ENCODE results near the gene OSBPL5.

GRCh38 chr11:3107608-3108182, 57.4 kb downstream of the OSBPL5 start:
- TF ChIP-seq POLR2AphosphoS5 (IDR thresholded peaks at IDR 0.05; ENCODE audit: low read depth, low read length) (no peak), REST (IDR thresholded peaks at IDR 0.05; ENCODE audit: insufficient read depth in 1 of 2, low read depth in 2 of 2, low read length in 2 of 2) (no peak), TAF1 (IDR thresholded peaks at IDR 0.05; ENCODE audit: borderline replicate concordance, insufficient read depth, low read length) (no peak), SIN3A (IDR thresholded peaks at IDR 0.05; ENCODE audit: borderline replicate concordance, insufficient read depth, low read length) (no peak), FOXP2 (optimal IDR thresholded peaks at IDR 0.05; ENCODE audit: borderline replicate concordance, extremely low read depth, extremely low read length, insufficient read depth) (no peak)

Data from PFSK-1 (cell line).